ENCODE results near the gene SH3BGRL3. TPM values are rescaled to one million over a fixed set of nuclear protein-coding genes. Genes with fewer than 3 reads are reported as not detected.
"Not testable (repeated sequence)": the region's sequence is repeated elsewhere in the genome, so short reads cannot be mapped to it uniquely, and the experiment has no call there.

SH3BGRL3 gene
- total RNA-seq, 2 donors from 2014 or later = 361 to 435 TPM

DNA sequence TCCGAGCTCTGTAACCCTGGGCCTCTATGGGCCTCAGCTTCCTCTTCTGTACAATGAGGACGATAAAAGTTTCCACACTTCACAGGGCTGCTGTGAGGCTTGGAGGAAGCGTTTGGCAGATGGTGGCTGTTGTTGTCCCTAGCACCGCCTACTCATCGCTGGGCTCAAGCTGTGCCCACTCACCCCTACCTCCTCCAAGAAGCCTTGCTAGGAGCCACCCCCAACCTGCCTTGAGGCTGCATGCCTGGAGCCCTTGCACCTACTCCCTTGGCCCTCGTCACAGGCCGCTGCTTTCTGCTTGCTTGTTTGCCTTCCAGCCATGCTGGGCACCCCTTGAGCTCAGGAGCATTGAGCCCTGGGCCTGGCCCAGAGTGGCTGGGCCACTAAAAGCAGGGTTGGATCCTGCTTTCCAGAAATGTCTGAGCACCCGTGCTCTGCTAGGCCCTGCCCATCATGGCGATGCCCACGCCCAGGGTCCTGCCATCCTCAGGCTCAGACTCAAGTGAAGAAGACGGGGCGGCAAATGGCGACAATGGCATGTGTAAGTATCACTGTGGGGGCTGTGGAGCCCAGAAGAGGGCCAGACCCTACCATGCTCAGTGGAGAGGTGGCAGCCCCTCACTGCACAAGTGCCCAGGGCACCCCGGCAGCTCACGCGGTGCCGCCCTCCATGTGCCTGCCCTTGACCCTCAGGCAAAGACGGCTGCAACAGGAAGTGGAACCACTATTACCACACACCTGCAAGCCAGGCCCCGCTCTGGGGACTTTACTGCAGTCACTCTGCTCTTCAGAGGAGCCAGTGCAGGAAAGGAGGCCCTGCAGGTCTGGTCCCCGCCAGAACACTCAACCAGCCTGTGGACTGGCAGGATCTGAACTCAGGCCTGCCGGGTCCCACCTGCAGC lies 9.5 kb downstream of the SH3BGRL3 start:
- ATAC-seq = peak; percentile 11
- no peak for DNase-seq
- Mint-ChIP-seq H3K4me3 (peak overlapping the region; percentile 74), H3K36me3 (ENCODE audit: low read depth) (peaks cover 5% of the 10 kb centered on the region), H3K27me3 (no peaks in the 10 kb centered on the region), H3K4me1 (peaks cover 71% of the 10 kb centered on the region), H3K27ac (peak overlapping the region; percentile 99)
- H3K9me3 ChIP-seq (ENCODE audit: control insufficient read depth, low read length, poor library complexity, severe bottlenecking) = no peaks in the 10 kb centered on the region

DNA sequence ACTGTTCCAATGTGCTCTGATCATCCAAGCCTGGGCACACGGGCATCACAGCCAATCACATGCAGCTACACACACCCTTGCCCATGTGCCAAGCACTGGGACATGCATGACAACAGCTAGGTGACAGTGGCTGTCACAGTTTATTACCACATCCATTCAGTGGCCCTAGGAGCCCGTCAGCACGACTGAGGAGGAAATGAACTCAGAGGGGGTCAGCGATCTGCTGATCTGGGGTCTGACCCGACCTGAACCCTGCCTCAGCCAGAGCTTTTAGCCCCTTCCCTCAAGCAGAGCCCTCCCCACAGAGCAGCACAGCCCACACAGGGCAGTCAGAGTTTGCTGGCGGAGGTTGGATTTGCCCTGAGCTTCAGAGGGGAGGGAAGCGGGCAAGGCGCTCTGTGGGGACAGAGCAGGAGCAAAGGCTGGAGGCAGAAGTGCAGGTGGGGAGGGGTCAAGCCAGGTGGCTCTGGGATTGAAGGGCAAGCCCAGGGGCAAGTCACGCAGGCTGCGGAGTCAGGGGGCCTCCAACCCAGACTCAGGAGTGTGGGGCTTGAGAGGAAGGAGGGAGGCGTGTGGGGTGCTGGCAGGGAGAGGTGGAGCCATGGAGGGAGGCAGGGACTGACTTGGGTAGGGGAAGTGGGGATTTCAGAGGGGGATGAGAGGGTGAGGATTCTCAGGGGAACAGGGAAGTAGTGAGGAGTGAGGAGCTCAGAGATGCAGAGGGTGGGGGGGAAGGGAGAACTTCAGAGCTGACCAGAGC lies 10.4 kb downstream of the SH3BGRL3 start:
- Mint-ChIP-seq H3K27ac (peak overlapping the region; percentile 99), H3K4me3 (peak overlapping the region; percentile 74), H3K4me1 (peaks cover 67% of the 10 kb centered on the region), H3K36me3 (ENCODE audit: low read depth) (peaks cover 2% of the 10 kb centered on the region), H3K27me3 (no peaks in the 10 kb centered on the region)
- no peaks in the 10 kb centered on the region for H3K9me3 ChIP-seq (ENCODE audit: control insufficient read depth, low read length, poor library complexity, severe bottlenecking)
- no peak for ATAC-seq
- no peak for DNase-seq

DNA sequence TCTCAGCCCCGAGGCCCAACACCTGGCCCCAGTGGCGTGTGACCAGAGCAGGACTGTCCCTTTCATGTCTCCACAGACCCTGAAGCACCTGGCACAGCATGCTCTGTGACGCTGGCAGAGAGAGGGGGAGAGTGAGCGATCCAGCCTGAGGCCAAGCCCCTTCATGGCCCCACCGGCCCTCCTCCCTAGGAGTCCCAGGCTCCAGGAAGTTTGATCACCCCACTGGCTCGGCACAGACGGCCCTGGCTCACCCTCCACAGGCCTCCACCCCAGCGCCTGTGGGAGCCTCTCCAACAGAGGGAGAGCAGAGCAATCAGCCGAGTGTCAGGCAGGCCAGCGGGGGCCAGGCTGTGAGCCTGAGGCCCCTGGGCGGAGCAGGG lies 11.0 kb downstream of the SH3BGRL3 start:
- peaks cover 5% of the 10 kb centered on the region for H3K36me3 Mint-ChIP-seq (ENCODE audit: low read depth)
- peaks cover 69% of the 10 kb centered on the region for H3K4me1 Mint-ChIP-seq
- H3K27ac Mint-ChIP-seq = peak overlapping the region; percentile 99
- H3K27me3 Mint-ChIP-seq = no peaks in the 10 kb centered on the region
- H3K4me3 Mint-ChIP-seq = peak overlapping the region; percentile 74
- no peak for ATAC-seq
- no peaks in the 10 kb centered on the region for H3K9me3 ChIP-seq (ENCODE audit: control insufficient read depth, low read length, poor library complexity, severe bottlenecking)
- no peak for DNase-seq

DNA sequence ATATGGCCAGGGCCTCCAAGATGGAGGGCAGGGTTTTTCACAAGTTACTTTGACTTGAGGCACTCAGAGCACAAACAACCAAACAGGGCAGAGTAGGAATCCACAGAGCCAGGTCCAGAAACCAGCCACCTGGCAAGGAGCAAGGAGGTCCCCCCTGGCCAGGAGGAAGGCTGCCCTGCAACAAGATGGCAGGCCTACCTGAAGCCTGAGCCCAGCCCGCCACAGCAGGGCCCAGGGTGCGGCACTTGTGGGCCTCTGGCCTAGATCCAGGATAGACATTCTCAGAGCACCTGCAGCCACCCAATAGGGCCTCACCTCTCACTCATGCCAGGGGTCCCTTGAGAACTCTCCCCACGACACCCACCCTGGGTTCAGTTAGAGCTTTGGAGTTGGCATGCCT lies 11.5 kb downstream of the SH3BGRL3 start:
- peaks cover 69% of the 10 kb centered on the region for H3K4me1 Mint-ChIP-seq
- no peak for ATAC-seq
- no peaks in the 10 kb centered on the region for H3K27me3 Mint-ChIP-seq

DNA sequence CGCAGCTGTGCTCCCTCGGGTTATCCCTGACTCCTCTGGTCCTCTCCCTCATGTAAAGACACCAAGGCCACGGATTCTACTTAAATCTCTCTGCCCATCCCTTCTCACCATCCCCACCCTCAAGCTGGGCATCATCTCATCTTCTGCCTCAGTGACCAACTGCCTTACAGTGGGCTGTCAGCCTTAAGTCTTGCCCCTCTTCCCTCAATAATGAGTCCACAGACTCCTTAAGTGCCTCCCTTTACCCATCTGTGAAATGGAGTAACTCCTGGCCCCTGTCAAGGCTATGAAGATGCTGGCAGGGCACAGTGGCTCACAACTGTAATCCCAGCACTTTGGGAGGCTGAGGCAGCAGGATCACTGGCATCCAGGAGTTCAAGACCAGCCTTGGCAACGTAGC lies 12.1 kb downstream of the SH3BGRL3 start:
- Mint-ChIP-seq H3K36me3 (ENCODE audit: low read depth) (peaks cover 5% of the 10 kb centered on the region), H3K4me1 (peaks cover 67% of the 10 kb centered on the region), H3K4me3 (no peak overlapping the region), H3K27ac (peak overlapping the region; percentile 99), H3K27me3 (no peaks in the 10 kb centered on the region)
- H3K9me3 ChIP-seq (ENCODE audit: control insufficient read depth, low read length, poor library complexity, severe bottlenecking) = no peaks in the 10 kb centered on the region
- DNase-seq (no peak), ATAC-seq (no peak)

More for the DNA sequence above, 11.5 kb downstream of the SH3BGRL3 start:
- no peaks in the 10 kb centered on the region for H3K9me3 ChIP-seq (ENCODE audit: control insufficient read depth, low read length, poor library complexity, severe bottlenecking)
- no peak overlapping the region for H3K4me3 Mint-ChIP-seq
- peaks cover 5% of the 10 kb centered on the region for H3K36me3 Mint-ChIP-seq (ENCODE audit: low read depth)
- peak overlapping the region; percentile 99 for H3K27ac Mint-ChIP-seq
- no peak for DNase-seq

DNA sequence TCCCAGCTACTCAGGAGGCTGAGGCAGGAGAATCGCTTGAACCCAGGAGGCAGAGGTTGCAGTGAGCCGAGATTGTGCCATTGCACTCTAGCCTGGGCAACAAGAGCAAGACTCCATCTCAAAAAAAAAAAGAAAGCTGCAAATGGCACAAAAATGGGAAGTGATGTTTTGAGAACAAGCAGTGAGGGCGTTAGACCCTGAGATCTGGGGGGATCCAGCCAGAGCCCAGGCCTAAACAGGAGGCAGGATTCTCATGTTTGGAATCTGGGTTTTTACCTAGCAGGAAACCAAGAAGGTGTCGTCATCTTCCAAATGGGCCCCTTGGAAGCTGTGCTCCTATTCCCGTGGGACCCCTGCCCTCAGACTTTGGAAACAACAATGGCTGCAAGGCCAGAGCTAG lies 12.8 kb downstream of the SH3BGRL3 start:
- H3K27me3 Mint-ChIP-seq; H3K36me3 Mint-ChIP-seq (ENCODE audit: low read depth); DNase-seq; H3K4me3 Mint-ChIP-seq; H3K9me3 ChIP-seq (ENCODE audit: control insufficient read depth, low read length, poor library complexity, severe bottlenecking); ATAC-seq: not testable (repeated sequence)
- Mint-ChIP-seq H3K27ac (peak overlapping the region; percentile 99), H3K4me1 (peaks cover 59% of the 10 kb centered on the region)

DNA sequence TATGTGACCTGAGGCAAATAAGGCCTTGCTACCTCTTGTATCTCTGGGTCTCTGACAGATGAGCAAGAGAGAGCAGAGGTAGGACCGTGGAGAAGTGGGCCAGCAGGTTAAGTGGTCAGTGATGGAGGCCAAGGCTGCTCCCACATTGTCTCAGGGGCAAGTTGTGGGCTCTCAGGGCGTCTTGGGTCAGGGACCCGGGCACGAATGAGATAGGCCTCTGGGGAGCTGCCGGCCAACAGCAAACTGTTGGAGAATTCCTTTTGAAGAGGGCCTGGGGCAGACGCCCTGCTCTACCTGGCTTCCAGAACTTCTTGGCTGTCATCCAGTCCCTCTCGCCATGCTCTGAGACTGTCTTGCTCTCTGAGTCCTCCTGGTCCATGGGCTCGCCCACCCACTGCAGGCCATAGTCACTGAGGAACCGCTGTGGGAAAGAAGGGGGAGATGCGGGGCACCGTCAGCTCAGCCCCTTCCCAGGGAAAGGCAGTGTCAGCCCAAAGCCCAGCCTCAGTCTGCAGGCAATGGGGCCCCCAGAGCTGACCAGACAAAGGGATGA lies 14.1 kb downstream of the SH3BGRL3 start:
- H3K27ac Mint-ChIP-seq = peak overlapping the region; percentile 61

DNA sequence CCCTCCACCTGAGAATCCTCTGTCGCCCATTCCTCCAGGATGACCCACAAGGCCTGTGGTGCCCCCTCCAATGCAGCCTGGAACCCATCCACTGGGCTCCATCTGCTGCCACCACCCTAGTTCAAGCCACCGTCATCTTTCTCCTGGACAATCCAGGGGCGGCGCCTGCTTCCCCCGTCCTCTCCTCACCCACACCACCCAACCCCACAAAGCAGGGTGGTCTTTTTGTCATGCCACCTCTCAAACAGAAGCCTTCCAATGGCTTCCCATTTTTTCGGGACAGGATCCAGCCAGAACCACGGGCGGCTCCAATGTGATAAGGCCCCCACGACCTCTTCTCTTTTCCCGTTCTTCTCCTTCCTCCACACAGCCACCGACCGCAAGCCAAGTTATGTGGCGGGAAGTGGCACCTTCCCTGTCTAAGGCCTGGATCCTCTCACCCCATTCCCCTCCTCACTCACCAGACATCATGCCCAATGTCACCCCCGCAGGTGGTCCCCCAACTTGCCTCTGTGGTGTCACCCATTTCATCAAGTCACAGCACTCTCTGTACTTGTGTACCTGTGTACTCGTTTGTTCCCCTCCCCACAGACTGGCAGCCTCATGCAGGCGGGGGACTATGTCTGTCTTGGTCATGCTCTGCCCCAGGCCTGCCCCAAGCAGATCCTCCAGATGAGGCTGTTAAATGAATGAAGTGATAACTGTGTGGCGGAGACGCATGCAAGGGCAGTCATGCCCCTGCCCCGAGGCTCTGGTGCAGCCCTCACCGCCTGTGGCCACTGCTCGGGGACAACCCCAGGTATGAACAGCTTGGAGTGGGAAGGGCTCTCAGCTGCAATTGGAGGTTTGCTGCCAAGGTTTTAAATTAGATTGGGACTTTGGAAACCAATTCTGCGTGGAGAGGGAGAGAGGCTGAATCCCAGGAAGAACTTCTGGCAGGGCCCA lies 15.6 kb downstream of the SH3BGRL3 start:
- DNase-seq (no peak), ATAC-seq (no peak)
- H3K27me3 Mint-ChIP-seq = no peaks in the 10 kb centered on the region
- H3K36me3 Mint-ChIP-seq (ENCODE audit: low read depth) = peaks cover 5% of the 10 kb centered on the region
- no peaks in the 10 kb centered on the region for H3K9me3 ChIP-seq (ENCODE audit: control insufficient read depth, low read length, poor library complexity, severe bottlenecking)
- no peak overlapping the region for H3K4me3 Mint-ChIP-seq
- H3K4me1 Mint-ChIP-seq = peaks cover 40% of the 10 kb centered on the region
- H3K27ac Mint-ChIP-seq = peak overlapping the region; percentile 61

More for the DNA sequence above, 14.1 kb downstream of the SH3BGRL3 start:
- Mint-ChIP-seq H3K36me3 (ENCODE audit: low read depth) (peaks cover 5% of the 10 kb centered on the region), H3K27me3 (no peaks in the 10 kb centered on the region), H3K4me1 (peaks cover 48% of the 10 kb centered on the region), H3K4me3 (no peak overlapping the region)
- H3K9me3 ChIP-seq (ENCODE audit: control insufficient read depth, low read length, poor library complexity, severe bottlenecking) = no peaks in the 10 kb centered on the region
- ATAC-seq (no peak), DNase-seq (no peak)

DNA sequence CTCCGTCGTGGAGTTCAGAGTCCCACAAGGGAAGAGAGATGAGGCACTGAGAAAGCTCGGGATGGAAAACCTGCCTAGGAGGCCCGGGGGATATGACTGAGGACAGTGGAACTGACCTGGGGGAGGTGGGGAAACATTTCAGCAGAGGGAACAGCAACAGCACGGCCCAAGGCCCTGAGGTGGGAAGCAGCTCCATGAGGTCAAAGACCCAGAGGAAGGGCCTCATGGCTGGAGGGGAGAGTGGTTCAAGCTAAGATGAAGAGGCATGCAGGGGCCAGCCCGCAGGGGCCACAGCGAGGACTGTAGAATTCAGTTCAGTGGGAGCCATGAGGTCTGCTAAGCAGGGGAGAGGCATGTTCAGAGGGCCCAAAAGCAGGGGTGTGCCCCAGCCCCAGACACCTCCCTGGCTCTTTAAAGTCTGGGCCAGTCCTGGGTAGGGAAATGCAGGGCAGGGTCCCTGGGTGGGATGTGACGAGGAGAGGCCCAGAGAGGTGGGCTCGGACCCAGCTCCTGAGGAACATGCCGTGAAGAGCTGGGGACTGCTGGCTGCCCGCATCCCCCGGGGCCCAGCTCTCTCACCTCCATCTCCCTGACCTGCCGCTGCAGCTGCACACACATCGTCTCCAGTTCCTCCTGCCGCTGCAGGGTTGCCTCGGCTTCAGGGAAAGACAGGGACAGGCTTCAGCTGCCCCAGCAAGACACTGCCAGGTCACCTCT lies 16.6 kb downstream of the SH3BGRL3 start:
- Mint-ChIP-seq H3K4me1 (peaks cover 35% of the 10 kb centered on the region), H3K36me3 (ENCODE audit: low read depth) (peaks cover 5% of the 10 kb centered on the region), H3K27me3 (no peaks in the 10 kb centered on the region), H3K4me3 (no peak overlapping the region), H3K27ac (peak overlapping the region; percentile 16)
- no peak for DNase-seq
- no peak for ATAC-seq
- no peaks in the 10 kb centered on the region for H3K9me3 ChIP-seq (ENCODE audit: control insufficient read depth, low read length, poor library complexity, severe bottlenecking)

DNA sequence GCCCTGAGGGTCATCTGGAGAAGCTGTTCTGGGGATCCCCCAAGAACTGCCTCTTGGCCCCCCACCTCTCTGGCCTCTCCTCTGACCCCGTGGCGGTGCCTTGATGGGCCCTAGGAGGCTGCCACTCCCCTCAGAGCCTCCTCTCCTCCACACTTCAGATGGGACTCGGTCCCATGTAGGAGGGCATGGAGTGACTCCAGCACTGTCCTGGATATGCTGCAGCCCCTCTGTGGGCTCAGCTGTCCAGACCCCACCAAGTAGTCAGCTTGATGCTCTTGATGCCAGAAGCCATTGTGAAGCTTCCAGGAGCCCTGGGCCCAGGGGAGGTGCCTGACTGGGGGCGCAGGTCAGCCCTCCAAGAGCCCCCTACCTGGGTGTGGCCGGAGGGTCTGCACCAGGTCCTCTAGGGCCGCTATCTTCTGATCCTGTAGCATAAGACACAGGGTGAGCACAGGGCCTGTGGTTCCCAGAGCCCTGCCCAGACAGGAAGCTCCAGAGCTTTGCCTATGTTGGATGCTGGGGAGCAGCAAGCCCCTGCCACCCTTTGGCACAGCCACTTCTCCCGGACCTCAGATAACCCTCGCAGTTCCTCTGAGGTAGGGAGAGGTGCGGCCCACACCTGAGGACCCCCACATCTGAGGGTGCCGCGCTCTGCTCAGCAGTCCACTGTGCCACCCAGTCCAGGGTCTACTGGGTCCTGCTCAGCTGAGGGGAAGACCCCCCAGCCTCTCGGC lies 17.3 kb downstream of the SH3BGRL3 start:
- no peak overlapping the region for H3K4me3 Mint-ChIP-seq
- ATAC-seq = no peak
- no peaks in the 10 kb centered on the region for H3K9me3 ChIP-seq (ENCODE audit: control insufficient read depth, low read length, poor library complexity, severe bottlenecking)
- peaks cover 5% of the 10 kb centered on the region for H3K36me3 Mint-ChIP-seq (ENCODE audit: low read depth)
- H3K27me3 Mint-ChIP-seq = no peaks in the 10 kb centered on the region
- peaks cover 28% of the 10 kb centered on the region for H3K4me1 Mint-ChIP-seq
- H3K27ac Mint-ChIP-seq = peak overlapping the region; percentile 16
- DNase-seq = no peak

DNA sequence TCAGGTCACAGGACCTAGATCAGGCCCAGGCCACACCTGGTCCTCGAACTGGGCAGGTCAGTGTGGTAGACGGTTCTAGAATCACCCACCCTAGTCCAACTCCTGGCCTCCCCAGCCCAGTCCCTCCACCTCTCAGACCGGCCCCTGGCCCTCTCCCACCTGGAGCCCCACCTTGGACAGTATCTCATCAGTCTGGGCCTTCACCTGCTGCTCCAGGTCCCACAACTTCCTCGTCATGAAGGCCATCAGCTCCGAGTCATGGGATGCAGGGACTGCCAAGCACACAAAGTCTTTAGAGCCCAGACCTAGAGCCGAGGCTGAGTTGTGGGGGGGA lies 17.9 kb downstream of the SH3BGRL3 start:
- no peak overlapping the region for H3K4me3 Mint-ChIP-seq
- H3K4me1 Mint-ChIP-seq = peaks cover 28% of the 10 kb centered on the region
- H3K9me3 ChIP-seq (ENCODE audit: control insufficient read depth, low read length, poor library complexity, severe bottlenecking) = no peaks in the 10 kb centered on the region
- H3K27ac Mint-ChIP-seq = no peak overlapping the region
- ATAC-seq (no peak), DNase-seq (no peak)
- no peaks in the 10 kb centered on the region for H3K27me3 Mint-ChIP-seq
- peaks cover 5% of the 10 kb centered on the region for H3K36me3 Mint-ChIP-seq (ENCODE audit: low read depth)

All from T-helper 17 cell (primary cell).